Ureter (tissue), 1 donor: ENCODE results near the gene SLC26A2. TPM values are rescaled to one million over a fixed set of nuclear protein-coding genes. Genes with fewer than 3 reads are reported as not detected.
"Not testable (repeated sequence)": the region's sequence is repeated elsewhere in the genome, so short reads cannot be mapped to it uniquely, and the experiment has no call there.

Source experiments
- DNase-seq: peaks from one replicate; pipeline ENCODE4 v3.0.0-alpha.2; 2020; ENCODE audit warnings: low spot score
- total RNA-seq: library from RNA; stranded (reverse); gene quantifications from one replicate; pipeline ENCODE4 v1.2.4, GENCODE V29; 2023
- donor health status: DM: yes; HTN: yes; CAD: no.

Gene SLC26A2
- total RNA-seq, 1 donor from 2014 or later, result 20.9 TPM

DNA sequence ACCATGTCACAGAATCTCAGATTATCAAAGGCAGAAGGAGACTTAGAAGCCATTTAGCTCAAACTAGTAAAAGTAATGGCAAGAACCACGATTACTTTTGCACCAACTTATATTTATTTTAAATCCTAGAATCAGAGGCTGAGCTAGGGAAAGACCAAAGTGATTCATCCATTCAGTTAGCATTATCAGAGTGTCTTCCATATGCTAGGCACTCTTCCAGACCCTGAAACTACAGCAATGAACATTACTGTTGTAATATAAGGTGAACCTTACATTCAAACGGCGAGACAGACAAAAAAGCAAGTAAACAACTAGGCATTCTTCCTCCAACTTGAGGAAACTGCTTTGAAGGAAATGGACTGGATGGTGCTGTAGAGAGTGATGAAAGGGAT, 23.9 kb upstream of the SLC26A2 start:
- DNase-seq, result no peak

DNA sequence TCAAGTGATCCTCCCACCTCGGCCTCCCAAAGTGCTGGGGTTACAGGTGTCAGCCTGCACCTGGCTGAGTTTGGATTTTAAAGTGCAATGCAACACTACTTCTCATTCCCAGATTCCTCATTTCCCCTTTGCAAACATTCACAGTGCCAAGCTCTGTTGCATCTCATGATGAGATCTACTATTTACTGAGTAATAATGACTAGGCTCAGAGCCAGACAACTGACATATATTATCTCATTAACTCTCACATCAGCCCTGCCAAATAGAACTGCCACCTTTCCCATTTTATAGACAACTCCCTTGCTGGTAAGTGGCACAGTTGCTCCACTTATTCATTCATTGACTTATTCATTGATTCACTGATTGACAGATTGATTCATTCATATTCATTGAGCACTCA, 22.9 kb upstream of the SLC26A2 start:
- no peak for DNase-seq

DNA sequence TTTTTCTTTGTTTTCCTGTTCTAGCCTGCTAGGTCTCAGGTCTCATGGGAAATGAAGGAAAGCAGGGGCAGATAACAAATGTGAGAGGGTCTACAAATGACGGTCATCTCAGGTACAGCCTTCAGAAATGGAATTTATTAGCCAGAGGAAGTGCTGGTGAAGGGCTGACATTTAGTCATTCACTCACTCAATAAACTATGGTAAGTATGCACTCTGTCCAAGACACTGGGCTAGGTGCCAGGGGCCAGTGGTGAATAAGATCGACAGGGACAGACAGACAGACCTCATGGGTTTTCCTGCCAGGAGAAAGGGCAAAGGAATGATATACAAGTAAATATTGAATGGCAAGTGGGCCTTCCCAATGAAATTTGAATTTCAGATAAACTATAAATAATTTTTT, 22.3 kb upstream of the SLC26A2 start:
- no peak for DNase-seq

DNA sequence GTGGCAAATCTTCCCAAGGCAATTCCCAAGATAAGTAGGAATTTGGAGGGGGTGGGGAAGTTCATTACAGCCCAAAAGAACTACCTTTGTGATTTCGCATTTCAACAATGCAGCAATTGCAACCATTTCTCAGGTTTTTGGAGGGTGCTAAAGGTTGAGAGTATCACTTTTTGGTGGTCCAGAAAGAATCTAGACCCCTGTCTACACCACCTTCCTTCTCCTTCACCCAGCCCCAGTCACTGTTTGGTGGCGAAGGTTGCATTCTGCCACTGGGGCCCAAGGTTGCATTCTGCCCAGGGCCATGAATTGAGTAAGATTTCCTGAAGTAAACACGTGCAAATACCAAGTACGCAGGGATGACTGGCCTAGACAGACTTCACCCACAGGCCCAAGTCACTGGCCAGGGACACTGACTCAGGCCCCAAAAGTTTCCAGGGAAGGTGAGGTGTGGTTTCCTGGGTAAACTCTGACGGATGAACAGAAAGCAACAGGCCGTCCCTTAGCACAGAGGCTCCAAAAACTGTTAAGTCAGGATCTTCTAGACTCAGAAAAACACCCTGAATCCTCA, 21.7 kb upstream of the SLC26A2 start:
- DNase-seq, result peak; percentile 51

DNA sequence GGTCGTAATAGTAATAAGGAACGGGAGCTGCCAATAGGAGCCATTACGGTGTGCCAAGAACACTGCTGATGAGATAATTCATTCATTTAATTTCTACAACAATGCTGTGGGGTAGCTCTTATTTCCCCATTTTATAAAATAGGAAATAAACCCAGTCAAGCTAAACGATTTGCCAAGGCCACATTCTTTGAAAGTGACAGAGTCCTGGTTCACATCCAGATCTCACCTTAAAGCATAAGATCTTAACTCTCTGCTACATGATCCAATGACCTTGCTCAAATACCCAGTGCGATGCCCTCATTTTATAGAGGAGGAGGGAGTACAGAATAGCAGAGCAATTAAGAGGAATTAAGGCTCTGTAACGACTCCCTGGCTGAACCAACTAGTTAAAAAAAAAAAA, 21.0 kb upstream of the SLC26A2 start:
- no peak for DNase-seq

DNA sequence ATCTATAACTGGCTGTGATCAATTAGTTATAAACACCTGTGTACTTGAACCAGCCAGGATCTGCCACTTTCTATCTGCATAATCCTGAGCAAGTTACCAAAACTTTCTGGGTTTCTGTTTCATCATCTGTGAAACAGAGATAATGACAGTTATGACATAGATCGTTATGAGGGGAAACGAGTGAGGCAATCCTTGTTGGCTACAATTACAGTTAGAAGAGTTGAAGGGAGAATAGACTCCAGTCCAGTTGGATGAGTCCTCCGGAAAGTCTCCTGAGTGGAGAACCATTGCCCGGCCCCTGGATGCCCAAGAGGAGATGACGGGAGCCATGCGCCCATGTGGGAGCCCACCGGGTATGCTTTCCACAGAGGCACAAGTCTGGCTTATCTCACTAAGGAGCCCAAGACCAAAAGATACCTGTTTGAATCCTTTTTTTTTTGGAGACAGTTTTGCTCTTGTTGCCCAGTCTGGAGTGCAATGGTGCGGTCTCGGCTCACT, 20.4 kb upstream of the SLC26A2 start:
- no peak for DNase-seq

DNA sequence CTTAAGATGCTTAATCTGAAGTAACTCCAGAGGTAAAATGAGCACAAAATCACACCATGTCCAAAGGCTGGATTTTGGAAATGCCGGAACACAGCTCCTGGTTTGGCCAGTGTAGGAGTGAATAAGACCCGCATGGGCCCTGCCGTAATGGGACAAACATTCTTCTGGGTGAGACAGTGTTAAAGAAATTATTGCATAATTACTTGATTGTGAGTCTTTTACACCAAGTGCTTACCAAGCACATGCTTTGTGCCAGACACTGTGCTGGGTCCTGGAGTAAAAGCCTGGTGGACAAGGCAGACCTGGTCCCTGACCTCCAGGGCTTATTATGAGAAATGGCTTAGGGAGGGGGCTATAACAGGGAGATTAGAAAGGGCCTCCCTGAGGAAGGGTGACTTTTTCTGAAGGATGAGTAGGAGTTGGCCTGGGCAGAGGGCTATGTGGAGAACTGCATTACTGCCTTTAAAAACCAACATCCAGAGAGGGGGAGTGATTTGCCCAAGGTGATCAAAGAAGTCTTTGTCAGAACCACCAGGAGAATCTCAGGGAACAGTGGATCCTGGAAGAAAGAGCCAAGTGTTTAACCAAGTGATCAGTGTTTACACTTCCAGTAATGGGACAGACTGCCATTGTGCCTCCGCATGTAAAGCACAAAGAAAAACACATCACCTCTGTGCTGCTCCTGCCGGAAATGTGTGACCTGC, 19.5 kb upstream of the SLC26A2 start:
- no peak for DNase-seq

DNA sequence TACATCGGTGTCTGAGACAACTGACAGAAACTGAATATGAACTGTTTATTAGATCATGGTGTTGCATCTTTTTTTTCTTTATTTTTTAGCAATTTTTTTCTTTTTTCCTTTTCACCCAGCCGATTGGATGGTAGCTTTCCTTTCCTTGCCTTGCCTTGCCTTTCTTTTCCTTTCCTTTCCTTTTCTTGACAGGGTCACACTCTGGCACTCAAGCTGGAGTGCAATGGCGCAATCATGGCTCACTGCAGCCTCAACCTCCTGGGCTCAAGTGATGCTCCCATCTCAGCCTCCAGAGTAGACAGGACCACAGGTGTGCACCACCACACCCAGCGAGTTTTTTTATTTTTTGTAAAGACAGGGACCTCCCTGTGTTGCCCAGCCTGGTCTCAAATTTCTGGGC, 18.8 kb upstream of the SLC26A2 start:
- DNase-seq, result no peak

DNA sequence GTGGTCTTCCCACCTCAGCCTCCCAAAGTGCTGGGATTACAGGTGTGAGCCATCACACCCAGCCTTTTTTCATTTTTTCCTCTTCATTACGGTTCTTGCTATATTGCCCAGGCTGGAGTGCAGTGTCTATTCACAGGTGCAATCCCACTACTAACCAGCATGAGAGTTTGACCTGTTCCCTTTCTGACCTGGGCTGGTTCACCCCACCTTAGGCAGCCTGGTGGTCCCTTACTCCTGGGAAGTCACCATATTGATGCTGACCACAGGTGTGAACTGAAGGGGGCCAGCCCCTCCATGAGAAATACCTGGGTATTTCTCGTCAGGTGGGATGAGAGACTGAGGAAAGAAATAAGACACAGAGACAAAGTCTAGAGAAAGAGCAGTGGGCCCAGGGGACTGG, 18.4 kb upstream of the SLC26A2 start:
- no peak for DNase-seq

DNA sequence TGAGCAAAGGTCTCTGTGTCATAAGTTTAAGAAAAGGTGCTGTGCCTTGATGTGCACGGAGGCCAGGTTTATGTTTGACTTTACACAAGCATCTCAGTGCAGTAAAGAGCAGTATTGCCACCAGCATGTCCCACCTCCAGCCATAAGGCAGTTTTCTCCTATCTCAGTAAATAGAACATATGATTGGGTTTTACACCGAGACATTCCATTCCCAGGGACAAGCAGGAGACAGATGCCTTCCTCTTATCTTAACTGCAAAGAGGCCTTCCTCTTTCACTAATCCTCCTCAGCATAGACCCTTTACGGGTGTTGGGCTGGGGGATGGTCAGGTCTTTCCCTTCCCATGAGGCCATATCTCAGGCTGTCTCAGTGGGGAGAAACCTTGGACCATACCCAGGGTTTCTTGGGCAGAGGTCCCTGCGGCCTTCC, 17.8 kb upstream of the SLC26A2 start:
- DNase-seq, result not testable (repeated sequence)

DNA sequence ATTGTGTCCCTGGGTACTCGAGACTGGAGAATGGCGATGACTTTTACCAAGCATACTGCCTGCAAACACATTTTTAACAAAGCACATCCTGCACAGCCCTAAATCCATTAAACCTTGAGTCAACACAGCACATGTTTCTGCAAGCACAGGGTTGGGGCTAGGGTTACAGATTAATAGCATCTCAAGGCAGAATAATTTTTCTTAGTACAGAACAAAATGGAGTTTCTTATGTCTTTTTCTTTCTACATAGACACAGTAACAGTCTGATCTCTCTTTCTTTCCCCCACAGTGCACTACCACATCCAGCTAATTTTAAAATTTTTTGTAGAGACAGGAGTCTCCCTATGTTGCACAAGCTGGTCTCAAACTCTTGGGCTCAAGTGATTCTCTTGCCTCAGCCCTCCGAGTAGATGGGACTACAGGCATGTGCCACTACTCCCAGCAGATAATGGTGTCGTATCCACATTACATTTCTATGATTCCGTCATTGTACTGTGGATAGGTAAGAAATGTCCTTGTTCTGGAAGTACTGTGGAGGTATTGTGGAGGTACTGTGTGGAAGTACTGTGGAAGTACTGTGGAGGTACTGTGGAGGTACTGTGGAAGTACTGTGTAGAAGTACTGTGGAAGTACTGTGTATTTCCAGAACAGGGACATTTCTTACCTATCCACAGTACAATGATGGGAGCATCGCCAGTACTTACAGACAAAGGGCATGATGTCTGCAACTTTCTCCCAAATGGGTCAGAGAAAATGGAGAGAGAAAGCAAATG, 17.2 kb upstream of the SLC26A2 start:
- not testable (repeated sequence) for DNase-seq

DNA sequence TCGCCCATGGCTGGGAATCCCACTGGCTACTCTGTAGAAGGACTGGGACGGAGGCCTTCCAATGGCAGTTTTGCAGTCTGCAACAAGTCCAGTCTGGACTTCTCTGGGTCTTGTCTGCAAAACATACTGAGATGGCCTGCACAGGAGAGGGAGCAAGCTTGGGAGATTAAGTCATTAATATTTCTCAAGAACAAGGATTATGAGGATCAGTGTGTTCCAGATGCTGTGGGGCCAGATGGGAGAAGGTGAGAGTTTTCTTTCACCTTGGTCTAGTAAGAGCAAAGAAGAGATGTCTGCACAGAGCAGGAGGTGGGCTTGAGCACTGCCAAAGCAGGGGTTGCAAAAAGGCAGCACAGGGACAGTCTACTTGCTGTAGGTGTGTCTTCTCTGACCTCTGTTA, 15.9 kb upstream of the SLC26A2 start, which contains the start of gene PDE6A:
PDE6A (minus strand) TSS at position 128 of the 400 bp plus-strand sequence; CDS start at position 8, 120 bp downstream.
- no peak for DNase-seq

DNA sequence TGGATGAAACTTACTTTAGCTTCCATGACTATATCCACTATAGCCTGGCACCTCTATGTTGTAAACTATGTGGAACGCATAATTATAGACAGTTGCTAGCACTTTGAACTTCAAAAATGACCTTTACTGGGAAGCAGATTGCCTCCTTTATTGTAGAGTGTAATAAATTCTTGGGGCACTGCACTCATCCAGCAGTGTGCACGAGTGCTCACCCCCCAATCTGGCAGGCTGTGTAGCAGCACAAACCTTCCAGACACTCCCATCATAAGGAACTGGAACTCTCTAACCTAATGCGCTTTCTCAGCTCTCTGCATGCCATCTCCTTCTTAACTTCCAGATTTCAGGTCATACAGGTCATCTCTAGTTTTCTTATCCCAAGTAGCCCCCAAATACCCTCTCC, 14.4 kb upstream of the SLC26A2 start:
- no peak for DNase-seq

DNA sequence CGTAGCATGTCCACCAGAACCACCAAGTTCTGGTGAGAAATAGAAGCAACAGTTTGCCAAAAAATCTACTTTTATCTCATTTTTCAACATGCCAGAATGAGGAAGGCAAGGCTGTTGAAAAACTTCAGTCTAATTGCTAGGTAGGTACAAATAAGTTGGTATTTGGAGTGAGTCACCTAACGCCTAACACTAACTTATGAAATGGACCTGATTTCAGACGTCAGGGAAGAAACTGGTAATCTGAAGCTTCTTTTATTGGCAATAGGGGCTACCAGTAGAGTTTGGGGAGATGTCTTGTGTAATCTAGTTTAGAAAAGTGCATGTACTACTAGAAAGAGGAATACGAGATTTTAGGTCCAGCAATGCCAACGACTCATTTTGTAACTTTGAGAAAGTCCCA, 11.6 kb upstream of the SLC26A2 start:
- no peak for DNase-seq

DNA sequence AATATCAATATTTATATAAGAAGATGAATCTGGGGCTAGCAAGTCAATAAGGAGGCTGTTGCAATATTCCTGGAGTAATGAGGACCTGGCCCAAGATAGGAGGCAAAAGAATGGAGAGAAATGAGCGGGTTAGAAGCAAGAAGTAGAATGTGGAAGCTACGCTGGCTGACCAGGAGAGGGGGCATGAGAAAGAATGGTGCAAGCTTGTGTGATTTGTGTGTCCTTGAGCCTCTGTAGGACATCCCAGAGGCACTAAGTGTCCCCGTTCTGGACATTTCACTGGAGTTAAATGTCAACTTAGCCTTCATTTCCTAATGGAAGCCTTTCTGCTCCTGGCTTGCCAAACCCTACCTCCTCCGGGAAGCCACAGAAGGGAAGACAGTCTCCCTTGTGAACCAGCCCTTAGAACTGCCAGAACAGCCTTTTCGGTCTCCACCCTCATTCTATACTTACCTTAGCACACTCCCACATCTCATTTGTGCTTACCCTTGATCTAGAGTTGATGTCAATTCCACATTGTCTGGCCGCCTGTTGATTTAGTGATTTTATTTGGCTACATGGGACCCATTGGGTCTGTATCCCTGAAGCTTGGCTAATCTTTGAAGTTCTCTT, 9.3 kb upstream of the SLC26A2 start:
- DNase-seq, result no peak

DNA sequence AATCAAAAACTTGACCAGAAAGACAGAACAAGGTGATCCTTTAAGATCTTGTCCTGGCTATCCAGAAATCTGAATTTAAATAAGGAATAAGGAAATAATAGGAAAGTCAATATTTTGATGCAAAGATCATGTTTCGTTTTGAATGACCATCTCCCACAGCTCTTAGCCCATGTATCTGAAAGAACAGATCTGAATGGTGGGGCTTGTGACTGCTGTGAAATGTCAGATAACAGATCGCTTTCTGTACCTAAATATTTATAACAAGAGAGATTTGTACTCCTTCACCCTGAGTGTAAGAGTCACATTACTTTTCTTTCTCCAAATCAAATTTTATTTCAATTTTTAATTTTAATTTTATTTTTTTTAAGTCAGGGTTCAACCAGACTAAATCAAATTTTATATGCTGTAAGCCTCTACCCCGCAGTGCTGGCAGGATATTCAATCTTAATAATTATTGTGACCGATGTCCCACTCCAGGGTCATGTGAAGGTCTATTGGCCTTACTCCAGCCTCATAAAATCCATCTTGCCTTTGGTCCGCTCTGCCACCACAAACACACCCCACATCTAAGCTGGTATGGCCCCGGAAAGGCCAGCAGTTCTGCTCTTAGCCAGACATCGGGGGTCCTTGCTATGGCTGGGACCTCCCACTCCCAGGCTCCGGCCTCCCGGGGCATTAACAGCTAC, 7.0 kb upstream of the SLC26A2 start:
- DNase-seq, result no peak

DNA sequence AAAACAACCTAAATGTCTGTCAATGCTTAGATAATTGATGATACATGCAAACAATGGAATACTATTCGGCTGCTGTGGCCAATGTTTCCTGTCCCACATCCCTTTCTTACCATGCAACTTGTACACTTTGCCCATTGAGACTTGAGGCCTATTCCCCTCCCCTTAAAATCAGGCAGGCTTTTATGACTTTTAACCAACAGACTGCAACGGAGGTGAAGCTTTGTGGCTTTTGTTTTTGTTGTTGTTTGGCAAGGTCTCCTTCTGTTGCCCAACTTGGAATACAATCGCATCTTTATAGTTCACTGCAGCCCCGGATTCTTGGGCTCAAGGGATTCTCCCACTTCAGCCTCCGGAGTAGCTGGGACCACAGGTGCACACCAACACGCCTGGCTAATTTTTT, 5.8 kb upstream of the SLC26A2 start:
- DNase-seq, result no peak

DNA sequence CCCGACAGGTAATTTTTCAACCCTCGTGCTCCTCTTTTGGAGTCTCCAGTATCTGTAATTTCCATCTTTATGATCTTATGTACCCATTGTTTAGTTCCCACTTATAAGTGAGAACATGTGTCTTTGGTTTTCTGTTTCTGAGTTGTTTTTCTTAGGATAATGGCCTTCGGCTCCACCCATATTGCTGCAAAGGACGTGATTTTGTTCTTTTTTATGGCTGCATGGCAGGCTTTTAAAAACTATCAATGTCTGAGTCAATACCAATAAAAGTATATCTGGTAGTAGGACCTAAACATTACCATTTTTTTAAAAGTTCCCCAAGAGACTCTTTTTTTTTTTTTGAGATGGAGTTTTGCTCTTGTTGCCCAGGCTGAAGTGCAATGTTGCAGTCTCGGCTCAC, 3.9 kb upstream of the SLC26A2 start:
- no peak for DNase-seq

DNA sequence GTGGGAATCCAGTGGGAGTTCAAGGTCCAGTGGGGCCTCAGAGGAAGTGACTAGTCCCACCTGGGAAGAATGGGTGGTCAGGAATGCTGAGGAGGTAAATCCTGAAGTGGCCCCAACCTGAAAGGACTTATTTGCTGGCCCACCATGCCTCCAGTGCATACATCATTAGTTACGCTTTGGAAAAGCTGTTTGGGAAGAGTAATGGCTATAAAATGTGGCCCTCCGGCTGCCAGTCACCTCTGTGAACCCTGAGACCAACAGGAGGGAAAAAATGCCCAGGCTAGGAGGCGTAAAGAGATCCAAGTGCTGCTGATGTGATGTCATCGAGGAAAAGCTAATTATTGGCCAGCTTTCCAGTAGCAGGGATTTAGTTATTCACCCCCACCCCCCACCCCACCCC, 2.7 kb upstream of the SLC26A2 start:
- no peak for DNase-seq

DNA sequence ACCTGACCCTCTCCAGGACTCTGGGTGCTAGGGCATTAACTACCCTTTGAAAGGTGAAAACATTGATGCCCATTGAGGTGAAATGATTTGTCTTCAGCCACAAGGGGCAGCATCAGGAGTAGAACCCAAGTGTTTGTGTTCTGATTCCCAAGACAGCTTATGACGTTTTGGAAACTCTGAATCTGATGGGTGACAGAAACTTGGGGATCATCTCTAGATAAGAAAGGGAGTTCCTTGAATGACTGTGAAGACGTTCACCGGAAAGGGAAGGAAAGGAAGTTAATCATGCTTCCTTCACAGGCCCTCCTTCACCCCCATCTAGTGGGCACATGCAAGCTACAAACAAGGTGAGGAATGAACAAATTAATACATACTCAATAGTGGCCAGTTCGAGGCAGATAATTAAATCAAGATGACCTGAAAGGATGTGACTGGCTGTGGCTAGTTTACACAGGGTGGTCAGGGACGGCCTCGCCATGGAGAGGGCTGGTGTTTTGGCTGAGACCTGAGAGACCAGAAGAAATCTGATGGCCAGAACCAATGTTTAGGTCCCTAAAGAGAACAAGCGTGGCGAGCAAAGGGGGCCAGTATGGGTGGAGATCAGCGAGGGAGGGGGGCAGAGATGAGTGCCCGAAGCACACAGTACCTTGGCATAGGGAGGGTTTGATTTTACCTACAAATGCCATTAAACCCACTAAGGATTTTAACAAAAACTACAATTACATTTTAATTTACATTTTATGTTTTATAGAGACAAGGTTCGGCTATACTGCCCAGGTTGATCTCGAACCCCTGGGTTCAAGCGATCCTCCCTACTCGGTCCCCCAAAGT, 937 bp upstream of the SLC26A2 start:
- DNase-seq, result no peak

DNA sequence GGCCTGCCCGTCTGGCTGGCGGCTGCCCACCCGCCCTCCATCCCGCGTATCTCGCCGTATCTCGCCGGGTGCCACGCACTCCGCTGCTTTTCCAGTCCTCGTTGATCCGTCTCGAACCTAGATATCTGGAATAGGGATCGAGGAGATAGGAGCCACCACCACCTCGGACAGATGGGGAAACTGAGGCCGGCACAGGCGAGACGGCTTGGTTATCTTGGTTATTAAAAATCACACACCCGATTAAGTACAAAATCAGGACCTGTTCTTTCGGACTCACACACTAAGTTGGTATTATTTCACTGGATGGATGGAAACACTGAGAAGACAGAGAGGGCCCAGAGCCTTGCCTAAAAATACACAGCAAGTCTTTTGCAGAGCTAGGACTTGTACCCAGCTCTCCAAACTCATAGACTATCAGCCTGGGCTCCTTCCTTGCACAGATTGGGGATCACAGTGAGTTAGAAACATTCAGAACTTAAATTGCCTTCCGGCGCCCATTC, 678 bp downstream of the SLC26A2 start:
- no peak for DNase-seq
